Measurements from ENCODE around the gene TRPM4.
"Not testable (repeated sequence)": the region's sequence is repeated elsewhere in the genome, so short reads cannot be mapped to it uniquely, and the experiment has no call there.

The TRPM4 gene

DNA sequence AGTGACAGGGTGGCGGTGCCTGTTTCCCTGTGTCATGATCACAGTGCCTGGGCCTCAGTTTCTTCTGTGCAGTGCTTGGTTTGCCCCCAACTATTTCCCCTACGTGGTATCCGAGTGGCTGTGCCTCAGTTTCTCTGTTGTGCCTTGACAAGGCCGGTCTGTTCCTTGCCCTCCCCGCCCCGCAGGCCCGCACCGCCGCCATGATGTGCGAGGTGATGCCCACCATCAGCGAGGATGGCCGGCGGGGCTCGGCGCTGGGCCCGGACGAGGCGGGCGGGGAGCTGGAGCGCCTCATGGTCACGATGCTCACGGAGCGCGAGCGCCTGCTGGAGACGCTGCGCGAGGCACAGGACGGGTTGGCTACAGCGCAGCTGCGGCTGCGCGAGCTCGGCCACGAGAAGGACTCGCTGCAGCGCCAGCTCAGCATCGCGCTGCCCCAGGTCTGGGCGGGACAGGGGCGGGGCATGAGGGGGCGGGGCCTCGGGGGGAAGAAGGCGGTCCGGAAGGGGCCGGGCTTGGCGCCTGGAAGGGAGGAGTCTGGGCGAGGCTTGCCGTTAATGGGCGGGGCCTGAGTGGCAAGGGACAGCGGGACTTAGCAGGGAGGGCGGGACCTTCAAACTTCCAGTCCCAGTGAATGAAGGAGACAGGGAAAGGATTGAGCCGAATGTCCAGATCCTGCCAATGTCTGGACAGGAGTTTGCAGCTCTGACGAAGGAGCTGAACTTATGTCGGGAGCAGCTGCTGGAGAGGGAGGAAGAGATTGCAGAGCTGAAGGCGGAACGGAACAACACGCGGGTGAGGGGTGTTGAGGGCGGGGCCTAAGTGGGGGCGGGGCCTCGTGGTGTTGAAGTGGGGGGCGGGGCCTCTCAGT, 29.7 kb upstream of the TRPM4 start:
- DNase-seq: peak; percentile 95

DNA sequence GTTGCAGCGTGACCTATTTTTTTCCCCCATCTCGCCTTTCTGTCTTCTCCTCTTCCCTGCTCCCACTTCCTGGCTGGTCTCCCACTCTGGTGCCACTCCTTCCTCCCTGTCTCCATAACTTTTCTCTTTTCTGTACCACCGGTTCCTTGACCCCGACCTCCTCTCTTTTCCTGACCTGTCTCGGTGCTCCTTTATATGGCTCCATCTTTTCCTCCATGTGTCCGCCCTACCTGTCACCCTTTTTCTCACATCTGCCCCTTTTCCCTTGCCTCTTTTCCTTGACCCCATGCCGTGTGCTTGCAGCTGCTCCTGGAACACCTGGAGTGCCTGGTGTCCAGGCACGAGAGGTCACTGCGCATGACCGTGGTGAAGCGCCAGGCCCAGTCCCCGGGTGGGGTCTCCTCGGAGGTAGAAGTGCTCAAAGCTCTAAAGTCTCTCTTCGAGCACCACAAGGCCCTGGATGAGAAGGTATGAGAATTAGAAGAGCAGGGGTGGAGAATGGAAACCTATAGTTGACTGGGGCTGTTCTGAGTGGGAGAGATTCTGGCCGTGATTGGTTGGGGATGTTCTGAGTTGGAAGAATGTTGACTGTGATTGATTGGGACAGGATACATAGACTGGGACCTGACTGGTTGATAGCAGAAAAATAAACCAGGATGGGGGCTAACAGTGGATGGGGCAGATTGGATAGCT, 28.9 kb upstream of the TRPM4 start:
- no peak for DNase-seq

DNA sequence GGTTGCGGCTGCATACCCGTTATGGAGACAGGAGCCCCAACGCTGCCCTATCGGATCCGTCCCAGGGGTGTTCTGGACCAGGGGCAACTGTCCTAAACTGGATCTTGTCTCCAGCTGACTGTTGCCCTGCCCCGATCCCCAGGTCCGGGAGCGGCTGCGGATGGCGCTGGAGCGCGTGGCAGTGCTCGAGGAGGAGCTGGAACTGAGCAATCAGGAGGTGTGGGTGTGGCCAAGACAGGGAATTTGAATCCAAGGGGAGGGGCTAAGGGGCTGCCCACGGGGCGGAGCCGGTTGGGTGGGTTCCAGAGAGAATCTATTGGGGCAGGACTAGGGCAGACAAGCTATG, 28.4 kb upstream of the TRPM4 start:
- no peak for DNase-seq

DNA sequence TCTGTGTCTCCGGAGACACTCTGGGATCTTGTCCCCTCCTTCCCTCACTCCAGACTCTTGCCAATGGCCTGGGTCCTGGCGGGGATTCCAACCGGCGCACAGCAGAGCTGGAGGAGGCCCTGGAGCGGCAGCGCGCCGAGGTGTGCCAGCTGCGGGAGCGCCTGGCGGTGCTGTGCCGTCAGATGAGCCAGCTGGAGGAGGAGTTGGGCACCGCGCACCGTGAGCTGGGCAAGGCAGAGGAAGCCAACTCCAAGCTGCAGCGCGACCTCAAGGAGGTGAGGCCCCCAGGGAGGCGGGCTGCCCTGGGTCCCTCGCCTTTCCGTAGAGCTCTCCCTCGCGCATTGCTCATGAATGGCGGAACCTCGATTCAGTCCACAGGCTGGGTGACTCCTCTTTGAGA, 27.3 kb upstream of the TRPM4 start:
- DNase-seq: no peak

DNA sequence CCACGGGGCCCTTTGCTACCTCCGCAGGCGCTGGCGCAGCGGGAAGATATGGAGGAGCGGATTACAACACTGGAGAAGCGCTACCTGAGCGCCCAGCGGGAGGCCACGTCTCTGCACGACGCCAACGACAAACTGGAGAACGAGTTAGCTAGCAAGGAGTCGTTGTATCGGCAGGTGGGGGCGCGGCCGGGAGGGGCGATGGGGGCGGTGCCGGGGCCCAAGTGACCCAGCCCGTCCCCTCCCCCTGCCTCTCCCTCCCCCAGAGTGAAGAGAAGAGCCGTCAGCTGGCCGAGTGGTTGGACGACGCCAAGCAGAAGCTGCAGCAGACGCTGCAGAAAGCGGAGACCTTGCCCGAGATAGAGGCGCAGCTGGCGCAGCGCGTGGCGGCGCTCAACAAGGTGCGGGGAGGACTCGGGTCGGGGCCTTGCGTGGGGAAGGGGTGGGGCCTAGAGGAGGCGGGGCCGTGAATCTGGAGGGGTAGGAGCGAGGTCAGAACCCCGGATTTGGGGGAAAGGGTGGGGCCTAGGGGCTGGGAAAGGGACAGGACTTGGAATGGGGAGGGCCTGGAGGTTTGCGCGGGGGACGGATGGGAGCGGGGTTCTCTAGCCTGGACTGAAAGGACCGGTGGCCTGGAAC, 24.5 kb upstream of the TRPM4 start:
- DNase-seq: no peak

DNA sequence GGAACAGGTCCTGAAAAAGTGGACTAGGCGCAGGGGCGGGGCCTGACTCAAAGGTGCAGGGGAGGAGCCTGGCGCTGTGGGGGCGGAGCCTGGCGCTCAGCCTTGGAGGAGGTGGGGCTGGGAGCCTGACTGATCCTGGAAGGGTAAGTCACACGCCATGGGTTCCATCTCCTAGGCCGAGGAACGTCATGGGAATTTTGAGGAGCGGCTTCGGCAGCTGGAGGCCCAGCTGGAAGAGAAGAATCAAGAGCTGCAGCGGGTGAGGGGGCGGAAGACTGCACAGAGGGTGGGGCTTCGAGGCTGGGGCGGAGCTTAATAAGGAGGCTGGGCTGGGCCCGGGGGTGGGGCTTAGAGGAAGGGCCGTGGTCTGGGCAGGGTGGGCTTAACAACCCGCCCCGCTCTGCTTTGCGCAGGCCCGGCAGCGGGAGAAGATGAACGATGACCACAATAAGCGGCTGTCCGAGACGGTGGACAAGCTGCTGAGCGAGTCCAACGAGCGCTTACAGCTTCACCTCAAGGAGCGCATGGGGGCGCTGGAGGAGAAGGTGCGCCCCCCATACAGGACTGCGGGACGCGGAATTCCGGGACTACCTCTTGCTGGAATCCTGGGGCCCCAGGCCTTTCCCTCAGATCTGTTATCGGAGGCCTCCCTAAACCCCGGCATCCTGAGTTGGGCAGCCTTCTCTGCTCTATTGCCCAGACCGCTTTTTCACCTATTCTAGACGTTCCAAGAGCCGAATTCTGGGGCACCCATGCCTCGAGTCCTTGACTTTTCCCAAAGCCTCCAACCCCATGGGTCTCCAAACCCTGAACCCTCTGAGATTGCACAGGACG, 23.8 kb upstream of the TRPM4 start:
- DNase-seq: no peak

DNA sequence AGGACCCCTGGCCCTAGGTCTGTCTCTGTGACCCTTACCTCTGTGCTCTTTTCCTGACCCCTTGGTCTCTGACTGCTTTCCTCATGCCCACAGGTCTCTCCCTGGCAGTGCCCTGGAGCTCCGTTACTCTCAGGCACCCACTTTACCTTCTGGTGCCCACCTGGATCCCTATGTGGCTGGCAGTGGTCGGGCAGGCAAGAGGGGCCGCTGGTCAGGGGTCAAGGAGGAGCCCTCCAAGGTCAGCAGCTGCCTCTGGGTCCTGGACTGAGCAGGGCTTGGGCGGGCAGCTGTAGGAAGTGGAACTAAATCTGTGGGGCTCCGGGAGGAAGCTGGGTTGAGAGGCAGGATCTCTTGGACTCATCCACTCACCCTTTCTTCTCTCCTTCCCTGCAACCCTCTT, 21.9 kb upstream of the TRPM4 start:
- no peak for DNase-seq

DNA sequence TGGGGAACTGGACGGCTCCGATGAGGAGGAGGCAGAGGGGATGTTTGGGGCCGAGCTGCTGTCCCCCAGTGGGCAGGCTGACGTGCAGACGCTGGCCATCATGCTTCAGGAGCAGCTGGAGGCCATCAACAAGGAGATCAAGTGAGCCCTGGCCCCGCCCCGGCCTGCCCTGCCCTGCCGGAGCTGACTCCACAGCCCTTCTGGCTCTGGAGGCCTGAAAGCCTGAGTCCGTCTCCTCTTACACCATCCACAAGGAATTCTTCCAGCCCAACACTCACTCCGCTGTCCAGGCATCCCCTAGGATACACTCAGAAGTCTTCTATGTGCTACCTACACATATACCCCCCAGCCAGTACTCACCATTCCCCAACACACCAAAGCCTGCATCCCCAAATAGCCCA, 20.8 kb upstream of the TRPM4 start:
- no peak for DNase-seq

DNA sequence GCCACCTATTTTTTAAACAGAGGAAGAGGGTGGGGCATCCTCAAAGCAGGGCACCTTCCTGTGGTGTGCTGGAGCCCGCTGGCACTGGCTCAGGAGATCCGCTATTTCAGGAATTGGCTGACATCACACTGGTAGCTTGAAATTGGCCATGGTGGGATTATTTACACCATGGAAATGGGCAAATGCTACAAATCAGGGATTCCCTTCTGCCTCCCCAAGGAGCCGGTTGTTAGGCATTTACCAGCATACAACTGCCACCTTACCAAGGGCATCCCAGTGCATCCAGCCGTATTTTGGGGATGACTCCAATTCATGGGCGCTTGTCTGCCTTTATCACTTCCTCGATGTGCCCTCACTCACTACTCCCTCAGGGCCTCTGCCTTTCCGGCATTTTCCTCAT, 16.6 kb upstream of the TRPM4 start:
- DNase-seq: no peak

DNA sequence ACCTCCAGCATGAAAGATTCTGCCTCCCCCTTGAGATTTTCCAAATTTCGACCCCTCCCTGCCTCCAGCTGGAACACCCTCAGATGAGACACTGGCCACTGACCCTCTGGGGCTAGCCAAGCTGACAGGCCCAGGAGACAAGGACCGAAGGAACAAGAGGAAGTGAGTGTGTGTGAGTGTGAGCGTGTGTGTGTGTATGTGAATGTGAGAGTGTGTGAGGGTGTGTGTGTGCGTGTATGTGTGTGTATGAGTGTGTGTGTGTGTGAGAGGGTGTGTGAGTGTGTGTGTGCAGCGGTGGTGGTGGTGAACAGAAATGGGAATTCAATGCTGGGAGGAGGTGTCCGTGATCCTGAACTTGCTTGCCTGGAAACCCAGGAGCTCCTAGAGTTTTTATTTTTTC, 16.2 kb upstream of the TRPM4 start:
- no peak for DNase-seq

DNA sequence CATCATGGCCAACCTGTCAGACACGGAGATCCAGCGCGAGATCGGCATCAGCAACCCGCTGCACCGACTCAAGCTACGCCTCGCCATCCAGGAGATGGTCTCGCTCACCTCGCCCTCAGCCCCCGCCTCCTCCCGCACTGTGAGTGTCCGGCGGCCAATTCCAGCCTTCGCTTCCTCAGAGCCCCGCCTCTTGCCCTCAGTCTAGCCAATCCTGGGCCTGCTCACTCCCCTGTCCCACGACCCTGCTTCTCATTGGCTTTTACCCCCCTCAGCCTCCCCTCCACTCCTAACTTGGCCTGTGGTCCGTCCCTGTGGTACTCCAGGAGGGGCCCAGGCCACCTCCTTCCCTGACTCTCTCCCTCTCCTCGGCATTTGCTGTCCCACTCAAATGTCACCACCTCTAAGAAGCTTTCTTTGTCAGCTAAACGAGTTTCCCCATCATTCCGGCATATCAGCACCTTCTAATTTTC, 14.7 kb upstream of the TRPM4 start:
- DNase-seq: peak; percentile 90

DNA sequence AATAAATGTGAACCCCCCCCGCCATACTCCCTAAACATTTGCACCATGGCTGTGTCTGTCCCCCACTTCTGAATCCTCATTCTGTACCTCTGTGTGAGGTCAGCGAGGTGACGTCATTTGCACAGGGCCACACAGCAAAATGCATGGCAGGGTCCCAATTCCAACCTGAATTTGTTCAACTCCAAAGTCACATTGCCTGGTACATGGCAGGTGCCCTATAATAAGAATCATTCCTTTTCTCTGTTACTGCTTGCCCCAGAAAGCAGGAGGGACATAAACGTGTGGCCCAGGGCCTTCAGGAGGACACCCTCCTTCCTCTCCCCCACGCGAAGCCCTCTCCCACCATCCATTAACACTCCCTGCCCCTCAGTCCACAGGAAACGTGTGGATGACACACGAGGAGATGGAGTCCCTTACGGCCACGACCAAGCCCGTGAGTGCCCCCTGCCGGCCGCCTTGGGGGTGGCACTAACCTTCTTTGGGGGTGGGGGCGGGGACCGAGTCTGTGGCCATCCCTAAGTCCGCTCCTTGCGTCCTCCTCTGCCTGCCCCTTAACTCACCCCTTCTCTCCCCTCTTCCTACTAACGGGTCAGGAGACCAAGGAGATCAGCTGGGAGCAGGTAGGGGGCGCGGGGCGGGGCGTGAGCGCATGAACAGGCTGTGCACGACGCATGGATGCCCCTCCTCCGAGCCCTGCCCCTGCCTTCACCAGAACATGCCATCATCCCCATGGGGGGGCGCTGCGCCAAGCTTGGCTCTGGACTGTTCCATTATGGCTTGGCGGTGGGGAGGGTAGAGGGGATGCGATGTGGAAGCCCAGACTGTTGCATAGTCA, 11.8 kb upstream of the TRPM4 start:
- peak; percentile 72 for DNase-seq

DNA sequence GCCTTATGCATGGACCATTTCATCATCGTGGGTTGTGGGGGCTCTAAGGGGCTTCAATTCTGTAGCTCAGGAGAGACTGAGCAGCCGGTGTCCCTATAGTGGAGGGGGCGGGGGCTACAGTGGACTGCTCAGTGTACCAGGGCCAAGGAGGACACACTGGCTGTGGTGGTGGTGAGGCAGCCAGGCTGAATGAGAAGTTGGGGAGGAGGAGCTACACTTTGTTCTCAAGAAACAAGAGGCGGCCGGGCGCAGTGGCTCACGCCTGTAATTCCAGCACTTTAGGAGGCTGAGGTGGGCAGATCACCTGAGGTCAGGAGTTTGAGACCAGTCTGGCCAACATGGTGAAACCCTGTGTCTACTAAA, 11.2 kb upstream of the TRPM4 start:
- not testable (repeated sequence) for DNase-seq

DNA sequence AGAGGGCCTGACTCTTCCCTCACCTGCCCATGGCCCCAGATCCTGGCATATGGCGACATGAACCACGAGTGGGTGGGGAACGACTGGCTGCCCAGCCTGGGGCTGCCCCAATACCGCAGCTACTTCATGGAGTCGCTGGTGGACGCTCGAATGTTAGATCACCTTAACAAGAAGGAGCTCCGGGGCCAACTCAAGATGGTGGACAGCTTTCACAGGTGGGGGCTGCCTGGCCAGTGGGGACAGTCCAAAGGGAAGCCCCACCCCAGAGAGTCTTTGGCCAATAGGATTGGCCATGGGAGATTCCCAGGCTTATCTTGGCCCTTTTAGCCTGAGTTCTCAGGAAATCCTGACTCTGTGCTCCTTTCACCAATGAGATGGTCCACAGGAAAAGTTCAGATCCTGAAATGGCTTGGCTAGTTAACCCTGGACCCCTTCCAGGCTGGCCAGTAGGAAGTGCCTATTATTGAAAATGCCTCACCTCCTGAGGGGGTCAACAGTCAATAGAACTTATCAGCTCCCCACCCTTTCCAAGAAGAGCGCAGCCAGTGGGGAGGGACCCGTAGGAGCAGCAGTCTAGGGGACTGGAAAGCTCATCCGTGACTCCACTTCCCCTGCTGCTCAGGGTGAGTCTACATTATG, 9.4 kb upstream of the TRPM4 start:
- DNase-seq: no peak

DNA sequence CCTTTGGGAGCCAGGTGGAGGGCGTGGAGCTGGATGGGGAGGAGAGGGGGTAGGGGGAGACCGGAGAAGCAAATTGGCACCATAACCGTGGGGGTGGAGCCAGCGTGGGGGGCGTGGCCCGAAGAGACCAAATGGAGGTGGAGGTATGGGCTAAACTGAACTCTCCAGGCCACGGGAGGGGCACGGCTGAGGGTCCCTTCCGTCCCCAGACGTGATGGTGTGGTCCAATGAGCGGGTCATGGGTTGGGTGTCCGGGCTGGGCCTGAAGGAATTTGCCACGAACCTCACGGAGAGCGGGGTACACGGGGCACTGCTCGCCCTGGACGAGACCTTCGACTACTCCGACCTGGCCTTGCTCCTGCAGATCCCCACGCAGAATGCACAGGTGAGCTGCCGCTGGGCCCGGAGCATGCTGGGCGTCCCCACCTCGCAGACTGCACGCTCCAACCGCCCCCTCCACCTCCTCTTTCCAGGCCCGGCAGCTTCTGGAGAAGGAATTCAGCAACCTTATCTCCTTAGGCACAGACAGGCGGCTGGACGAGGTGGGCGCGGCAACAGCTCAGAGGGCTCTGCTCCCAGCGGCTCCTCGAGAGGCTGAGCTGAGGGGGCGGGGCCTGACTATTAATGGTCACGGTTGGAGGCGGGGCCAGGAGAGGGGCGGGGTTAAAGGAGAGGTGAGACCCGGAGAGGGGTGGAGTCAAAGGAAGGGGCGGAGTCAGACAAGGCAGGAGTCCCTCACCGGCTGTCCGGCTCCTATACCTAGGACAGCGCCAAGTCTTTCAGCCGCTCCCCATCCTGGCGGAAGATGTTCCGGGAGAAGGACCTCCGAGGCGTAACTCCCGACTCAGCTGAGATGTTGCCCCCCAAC, 8.6 kb upstream of the TRPM4 start:
- DNase-seq: peak; percentile 82

DNA sequence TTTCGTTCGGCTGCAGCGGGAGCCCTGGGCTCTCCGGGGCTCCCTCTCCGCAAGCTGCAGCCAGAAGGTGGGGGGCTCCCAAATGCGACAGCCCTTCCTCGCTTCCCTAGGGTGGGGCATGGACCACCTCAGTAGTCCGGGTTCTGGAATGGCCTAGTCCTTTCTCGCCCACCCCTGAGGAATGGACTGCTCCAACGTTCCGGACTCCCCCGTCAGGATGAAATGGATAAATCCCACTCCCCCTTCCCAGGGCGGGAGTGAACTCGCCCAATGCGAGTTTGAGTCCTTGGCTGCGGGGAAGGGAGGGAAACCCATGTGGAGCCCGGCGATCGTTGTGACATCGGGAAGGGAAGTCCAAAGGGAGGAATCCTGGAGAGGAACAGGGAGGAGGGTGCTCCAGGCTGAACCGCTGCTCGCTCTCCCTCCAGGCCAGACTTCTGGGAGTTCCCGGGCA, 7.9 kb upstream of the TRPM4 start:
- no peak for DNase-seq

DNA sequence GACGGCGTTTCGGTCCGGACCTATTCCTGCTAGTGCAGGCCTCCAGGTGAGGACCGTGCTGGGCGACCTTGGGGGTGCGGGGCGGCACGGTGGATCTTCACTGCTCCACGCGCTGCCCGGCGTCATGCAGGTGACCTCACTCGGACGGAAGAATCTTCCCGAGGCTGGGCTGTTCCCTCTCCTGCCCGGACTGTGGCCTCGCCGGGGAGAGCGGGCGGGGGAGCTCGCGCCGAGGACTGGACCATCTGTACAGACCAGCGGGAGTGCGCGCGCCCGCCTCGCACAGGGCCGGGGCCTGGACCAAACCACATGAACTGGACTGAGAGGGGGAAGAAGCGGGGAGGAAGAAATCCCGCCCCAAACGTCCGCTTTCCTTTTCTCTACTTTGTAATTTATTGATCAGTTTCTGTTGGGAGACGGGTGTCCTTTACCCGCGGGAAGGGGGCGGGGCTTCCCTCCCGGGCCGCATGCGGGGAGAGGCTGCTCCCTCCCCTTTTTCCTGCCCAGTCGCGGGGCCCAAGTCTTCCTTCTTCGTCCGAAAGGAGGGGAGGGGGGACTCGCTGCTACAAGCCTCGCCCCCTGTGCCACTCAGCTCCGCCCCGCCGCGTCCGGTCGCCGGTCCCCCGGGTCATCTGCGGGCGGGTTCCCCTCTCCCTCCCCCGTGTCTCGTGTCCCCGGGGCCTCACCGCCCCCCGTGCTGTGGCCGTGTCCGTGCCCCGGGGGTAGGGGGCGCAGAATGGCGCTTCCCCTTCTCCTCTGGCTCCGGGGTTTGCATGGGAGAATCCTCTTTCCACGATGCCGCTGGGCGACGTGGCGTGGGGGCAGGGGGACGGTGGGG, 7.3 kb upstream of the TRPM4 start:
- DNase-seq: peak; percentile 79

DNA sequence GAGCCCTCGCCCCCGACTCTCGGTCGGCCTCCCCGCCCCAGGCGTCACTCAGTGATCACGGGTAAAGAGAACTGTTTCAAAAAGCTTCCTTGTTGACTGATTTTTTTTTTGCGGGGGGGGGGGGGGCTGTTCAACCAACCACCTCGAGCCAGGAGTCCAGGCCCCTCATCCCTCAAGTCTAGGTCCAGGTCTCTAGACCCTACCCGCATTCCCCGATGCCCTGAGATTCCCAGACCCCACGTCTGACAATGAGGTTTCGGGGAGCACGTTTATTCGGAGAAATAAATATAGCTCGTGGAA, 6.7 kb upstream of the TRPM4 start:
- DNase-seq: no peak

DNA sequence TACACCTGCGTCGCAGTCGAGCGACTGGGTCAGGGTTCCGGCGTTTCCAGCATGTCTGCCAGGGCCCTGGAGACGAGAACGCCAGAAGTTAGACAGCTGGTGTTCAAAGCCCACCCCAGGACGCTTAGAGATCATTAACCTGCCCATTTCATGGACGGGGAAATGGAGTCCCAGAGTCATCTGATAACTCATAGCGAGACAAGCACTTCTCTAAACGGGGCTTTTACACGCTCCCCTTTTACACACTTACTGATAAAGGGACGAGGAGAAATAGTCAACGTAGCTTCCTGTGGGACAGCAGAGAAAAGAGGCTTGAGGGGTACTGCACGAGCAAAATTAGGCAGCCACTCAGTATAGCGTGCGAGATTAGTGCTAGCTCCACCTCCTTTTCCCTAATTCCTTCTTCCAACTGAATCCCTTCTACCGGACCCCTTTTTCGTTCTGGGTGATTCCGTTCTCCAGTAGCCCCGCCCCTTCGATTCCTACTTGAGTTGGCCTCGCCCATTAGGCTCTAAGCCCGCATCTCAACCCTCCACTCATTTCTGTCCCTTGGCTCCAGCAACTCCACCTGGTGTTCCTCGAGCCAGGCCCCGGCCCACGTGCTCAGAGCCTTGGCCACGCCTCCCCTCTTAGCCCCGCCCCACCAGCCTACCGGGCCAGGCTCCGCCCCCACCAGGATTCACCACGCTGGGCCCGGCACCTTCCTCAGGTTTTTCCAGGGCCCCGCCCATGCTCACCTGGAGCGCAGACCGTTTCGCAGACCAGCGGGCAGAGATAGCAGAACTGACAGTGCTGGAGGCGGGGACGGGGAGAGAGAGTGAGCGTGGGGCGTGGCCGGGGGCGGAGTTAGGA, 6.1 kb upstream of the TRPM4 start:
- DNase-seq: peak; percentile 72
